Neural crest cell (in vitro differentiated cells): ENCODE results near the gene CD302. TPM values are rescaled to one million over a fixed set of nuclear protein-coding genes. Genes with fewer than 3 reads are reported as not detected.

Source experiments
- DNase-seq: peaks from one replicate; pipeline ENCODE4 v3.0.0; 2021; ENCODE audit warnings: low read depth, mixed read lengths, low spot score
- H3K27ac Mint-ChIP-seq: one replicate; pipeline ENCODE4 v1.8.0; 2021; ENCODE audit warnings: mild to moderate bottlenecking, mixed read lengths; ENCODE audit not compliant: unreplicated experiment
- H3K27me3 Mint-ChIP-seq: 2 replicates; pipeline ENCODE4 v1.8.0; 2021; ENCODE audit warnings: low read depth, mild to moderate bottlenecking, mixed read lengths
- H3K36me3 Mint-ChIP-seq: 2 replicates; pipeline ENCODE4 v1.8.0; 2021; ENCODE audit warnings: low read depth, mild to moderate bottlenecking, mixed read lengths
- H3K4me1 Mint-ChIP-seq: 2 replicates; pipeline ENCODE4 v1.8.0; 2021; ENCODE audit warnings: mixed read lengths
- H3K4me3 Mint-ChIP-seq: one replicate; pipeline ENCODE4 v1.8.0; 2021; ENCODE audit warnings: mild to moderate bottlenecking, mixed read lengths
- H3K9me3 Mint-ChIP-seq: 2 replicates; pipeline ENCODE4 v1.8.0; 2021; ENCODE audit warnings: mixed read lengths
- long read RNA-seq: library from polyadenylated mRNA; unstranded; transcript quantifications from one replicate; pipeline ENCODE4 v2.0.0, GENCODE V29; 2020
- total RNA-seq: library from RNA; stranded (reverse); gene quantifications from 2 replicates; pipeline ENCODE4 v1.2.1, GENCODE V29; 2021
- TF ChIP-seq, protein P1 (sequence below): fragments of 200-600 bp; sonication (generic); conservative IDR thresholded peaks from 2 replicates; pipeline ENCODE4 v1.5.0; 2021; ENCODE audit warnings: antibody characterized with exemption, mild to moderate bottlenecking

The CD302 gene
- total RNA-seq = 1.0 TPM in 2 replicates
- long read RNA-seq = 0 reads

DNA sequence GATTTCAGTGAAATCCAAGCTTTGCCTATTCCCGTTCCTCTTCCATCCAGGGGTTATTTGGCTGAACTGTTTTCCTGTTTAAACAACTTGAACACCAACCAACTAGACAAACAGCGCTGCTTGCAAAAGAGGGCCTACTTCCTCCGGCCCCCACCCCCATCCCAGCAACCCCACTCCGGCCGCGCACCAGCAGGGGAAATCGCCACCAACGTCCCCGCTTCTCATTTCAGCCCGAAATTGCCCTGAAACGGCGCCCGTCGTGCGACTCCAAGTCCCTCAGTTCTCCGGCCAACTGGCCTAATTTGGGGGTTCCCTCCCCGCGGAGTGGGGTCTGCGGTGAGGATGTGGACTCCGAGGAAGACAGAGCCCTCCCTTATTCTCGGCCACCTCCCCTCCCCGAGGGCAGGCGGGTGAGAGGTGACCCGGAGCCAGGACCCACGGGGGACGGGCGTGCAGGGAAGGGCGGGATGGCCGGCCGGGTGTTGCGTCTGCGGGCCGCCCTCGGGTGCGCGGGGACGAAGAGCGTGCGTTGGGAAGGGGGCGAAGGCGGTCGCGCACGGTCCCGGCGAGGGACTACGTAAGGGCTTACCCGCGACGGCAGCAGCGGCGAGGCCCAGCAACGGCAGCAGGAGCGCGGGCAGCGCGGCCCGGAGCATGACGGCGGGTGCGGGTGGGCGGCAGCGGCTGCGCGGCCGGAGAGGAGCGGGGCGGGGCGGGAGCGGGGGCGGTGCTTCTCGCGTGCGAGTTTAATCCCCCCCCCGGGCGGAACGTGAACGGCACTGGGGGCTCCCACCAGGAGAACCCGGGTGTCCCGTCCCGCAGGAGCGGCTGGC, at the start of gene CD302:
Gene CD302 (minus strand): TSS at position 666 of the 833 bp plus-strand sequence. CDS start 10 bp downstream, at position 656.
- Mint-ChIP-seq H3K27me3 (peaks cover 62% of the 10 kb centered on the region), H3K27ac (no peak within 1 kb of the TSS)
- TF ChIP-seq, protein P1, sequence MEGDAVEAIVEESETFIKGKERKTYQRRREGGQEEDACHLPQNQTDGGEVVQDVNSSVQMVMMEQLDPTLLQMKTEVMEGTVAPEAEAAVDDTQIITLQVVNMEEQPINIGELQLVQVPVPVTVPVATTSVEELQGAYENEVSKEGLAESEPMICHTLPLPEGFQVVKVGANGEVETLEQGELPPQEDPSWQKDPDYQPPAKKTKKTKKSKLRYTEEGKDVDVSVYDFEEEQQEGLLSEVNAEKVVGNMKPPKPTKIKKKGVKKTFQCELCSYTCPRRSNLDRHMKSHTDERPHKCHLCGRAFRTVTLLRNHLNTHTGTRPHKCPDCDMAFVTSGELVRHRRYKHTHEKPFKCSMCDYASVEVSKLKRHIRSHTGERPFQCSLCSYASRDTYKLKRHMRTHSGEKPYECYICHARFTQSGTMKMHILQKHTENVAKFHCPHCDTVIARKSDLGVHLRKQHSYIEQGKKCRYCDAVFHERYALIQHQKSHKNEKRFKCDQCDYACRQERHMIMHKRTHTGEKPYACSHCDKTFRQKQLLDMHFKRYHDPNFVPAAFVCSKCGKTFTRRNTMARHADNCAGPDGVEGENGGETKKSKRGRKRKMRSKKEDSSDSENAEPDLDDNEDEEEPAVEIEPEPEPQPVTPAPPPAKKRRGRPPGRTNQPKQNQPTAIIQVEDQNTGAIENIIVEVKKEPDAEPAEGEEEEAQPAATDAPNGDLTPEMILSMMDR = no peak

DNA sequence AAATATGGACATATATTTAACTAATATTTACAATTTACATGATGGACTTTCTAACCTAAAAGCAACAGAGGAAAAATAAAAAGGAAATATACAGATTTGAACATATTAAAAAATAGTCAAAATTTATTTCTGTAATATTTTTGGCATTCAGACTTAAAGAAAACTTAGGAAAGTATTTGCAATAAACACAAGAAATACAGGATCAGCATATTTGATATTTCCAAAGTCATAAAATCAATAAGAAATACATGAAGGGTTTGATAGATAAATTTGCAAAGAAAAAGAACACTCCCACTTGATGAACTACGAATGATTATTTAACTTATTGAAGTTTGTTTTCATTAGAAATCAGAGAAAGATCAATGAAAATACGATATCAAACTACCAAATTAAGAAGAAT, 48.6 kb upstream of the CD302 start:
- Mint-ChIP-seq H3K4me1 (no peaks in the 10 kb centered on the region), H3K27ac (no peak overlapping the region), H3K9me3 (no peaks in the 10 kb centered on the region), H3K36me3 (no peaks in the 10 kb centered on the region), H3K27me3 (no peaks in the 10 kb centered on the region), H3K4me3 (no peak overlapping the region)
- no peak for DNase-seq
- TF ChIP-seq, protein P1 = no peak

More for the DNA sequence above, at the start of gene CD302:
- Mint-ChIP-seq H3K4me3 (peak within 1 kb of the TSS; percentile 87), H3K9me3 (no peaks in the 10 kb centered on the region), H3K4me1 (peaks cover 24% of the 10 kb centered on the region), H3K36me3 (peaks cover 3% of the 10 kb centered on the region)
- DNase-seq = peak; percentile 33

DNA sequence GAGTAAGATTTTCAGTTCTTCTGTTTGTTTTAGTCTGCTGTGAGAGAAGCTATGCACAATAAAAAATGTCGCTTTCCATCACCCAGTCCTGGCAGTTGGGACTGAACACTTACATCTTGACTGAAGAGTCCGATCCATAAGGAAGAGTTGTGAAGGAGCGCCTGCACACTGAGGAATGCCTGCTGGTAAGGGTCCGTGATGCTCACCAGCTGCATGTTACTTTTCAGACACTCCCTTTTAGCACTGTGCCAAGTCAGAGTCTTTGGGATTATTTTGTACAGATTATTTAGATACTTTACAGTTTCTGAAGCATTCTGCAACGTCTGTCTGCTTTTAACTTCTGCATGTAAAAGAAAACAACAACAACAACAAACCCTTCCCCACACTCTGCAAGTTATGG, 42.6 kb upstream of the CD302 start:
- no peaks in the 10 kb centered on the region for H3K4me1 Mint-ChIP-seq
- no peak for DNase-seq
- H3K9me3 Mint-ChIP-seq = no peaks in the 10 kb centered on the region
- no peaks in the 10 kb centered on the region for H3K27me3 Mint-ChIP-seq
- H3K36me3 Mint-ChIP-seq = no peaks in the 10 kb centered on the region
- H3K4me3 Mint-ChIP-seq = no peak overlapping the region
- TF ChIP-seq, protein P1 = no peak
- H3K27ac Mint-ChIP-seq = no peak overlapping the region

DNA sequence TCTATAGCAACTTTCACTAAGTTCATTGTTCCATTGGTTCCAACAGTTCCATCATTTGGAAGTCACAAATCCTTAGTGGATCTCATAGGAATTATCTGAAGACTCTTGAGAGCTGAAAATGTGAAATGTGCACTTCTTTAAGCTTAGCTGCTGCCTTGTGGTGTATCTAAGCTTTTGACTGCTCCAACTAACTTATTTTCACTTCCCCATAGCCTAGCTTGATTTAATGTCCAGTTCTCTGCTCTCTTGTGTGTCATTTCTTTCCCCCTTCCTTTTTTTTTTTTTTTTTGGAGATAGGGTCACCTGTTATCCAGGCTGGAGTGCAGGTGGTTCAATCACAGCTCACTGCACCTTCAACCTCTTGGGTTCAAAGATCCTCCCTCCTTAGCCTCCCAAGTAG, 34.9 kb upstream of the CD302 start:
- TF ChIP-seq, protein P1 = no peak
- Mint-ChIP-seq H3K9me3 (peaks cover 2% of the 10 kb centered on the region), H3K4me1 (no peaks in the 10 kb centered on the region), H3K36me3 (no peaks in the 10 kb centered on the region), H3K27ac (no peak overlapping the region), H3K4me3 (no peak overlapping the region), H3K27me3 (no peaks in the 10 kb centered on the region)
- no peak for DNase-seq

GRCh38 chr2:159832026-159832425, 34.0 kb upstream of the CD302 start:
- DNase-seq = no peak
- H3K4me1 Mint-ChIP-seq = no peaks in the 10 kb centered on the region
- H3K27me3 Mint-ChIP-seq = no peaks in the 10 kb centered on the region
- no peak overlapping the region for H3K4me3 Mint-ChIP-seq
- peaks cover 2% of the 10 kb centered on the region for H3K9me3 Mint-ChIP-seq
- H3K27ac Mint-ChIP-seq = no peak overlapping the region
- TF ChIP-seq, protein P1 = no peak
- no peaks in the 10 kb centered on the region for H3K36me3 Mint-ChIP-seq
